Spleen (tissue), 11 donors: ENCODE measurements around the gene POLN. TPM values are rescaled to one million over a fixed set of nuclear protein-coding genes. Genes with fewer than 3 reads are reported as not detected.

ENCODE experiments used
- DNase-seq: peaks from one replicate; pipeline ENCODE4 v3.0.0-alpha.2; 2020
- H3K27ac ChIP-seq, 8 donors: fragments of 200-600 bp; sonication (generic) in 7 of 8; 1 replicate in 4 of 8; 2 replicates in 4 of 8; pipeline versions ENCODE4 v1.5.0 to v1.8.0; 2016 to 2021; ENCODE audit warnings: inconsistent platforms in 4 of 8, mild to moderate bottlenecking in 4 of 8, moderate library complexity in 1 of 8
- H3K27me3 ChIP-seq, 7 donors: fragments of 200-600 bp; sonication (generic) in 6 of 7; replicated peaks in 1 of 7; 1 replicate in 4 of 7; 2 replicates in 3 of 7; pipeline versions ENCODE4 v1.5.0 to v1.8.0; 2016 to 2021; ENCODE audit warnings: inconsistent platforms in 3 of 7, mild to moderate bottlenecking in 1 of 7
- H3K36me3 ChIP-seq, 6 donors: fragments of 200-600 bp; sonication (generic) in 5 of 6; 1 replicate in 4 of 6; 2 replicates in 2 of 6; pipeline versions ENCODE4 v1.5.0 to v1.8.0; 2016 to 2021; ENCODE audit warnings: inconsistent platforms in 2 of 6
- H3K4me1 ChIP-seq, 6 donors: fragments of 200-600 bp; sonication (generic) in 5 of 6; 1 replicate in 3 of 6; 2 replicates in 3 of 6; pipeline versions ENCODE4 v1.5.0 to v1.8.0; 2016 to 2021; ENCODE audit warnings: inconsistent platforms in 3 of 6
- H3K4me3 ChIP-seq, 8 donors: fragments of 200-600 bp; sonication (generic) in 7 of 8; 1 replicate in 4 of 8; 2 replicates in 4 of 8; pipeline versions ENCODE4 v1.5.0 to v1.8.0; 2016 to 2021; ENCODE audit warnings: inconsistent platforms in 4 of 8, mild to moderate bottlenecking in 4 of 8, moderate library complexity in 2 of 8
- H3K9me3 ChIP-seq, 8 donors: fragments of 200-600 bp; sonication (generic) in 7 of 8; 1 replicate in 4 of 8; 2 replicates in 4 of 8; pipeline versions ENCODE4 v1.5.0 to v1.8.0; 2016 to 2021; ENCODE audit warnings: inconsistent platforms in 4 of 8
- CTCF ChIP-seq, 11 experiments: fragments of 200-600 bp in 7 of 11; fragments of 450-650 bp in 4 of 11; sonication (generic) in 4 of 11; IDR thresholded peaks in 8 of 11; conservative IDR thresholded peaks in 3 of 11; 1 replicate in 7 of 11; 2 replicates in 4 of 11; pipeline versions ENCODE4 v1.4.0 to v1.8.0; 2016 to 2021; ENCODE audit warnings: antibody characterized with exemption in 11 of 11, inconsistent platforms in 4 of 11, mild to moderate bottlenecking in 1 of 11
- POLR2A ChIP-seq, 3 donors: fragments of 450-650 bp; IDR thresholded peaks; one replicate each; pipeline ENCODE4 v1.5.1; 2017; ENCODE audit warnings: antibody characterized with exemption in 3 of 3, mild to moderate bottlenecking in 1 of 3
- POLR2AphosphoS5 ChIP-seq, 3 donors: sonication (generic); formaldehyde crosslinking; IDR thresholded peaks; one replicate each; pipeline ENCODE4 v1.5.1; 2017; ENCODE audit warnings: antibody characterized with exemption in 3 of 3
- WGBS, 5 donors: extraction: QIAGEN DNeasy Blood & Tissue Kit in 3 of 5; methylation state at CpG; one replicate each; pipeline versions ENCODE4 v1.1.5 to v1.1.7; 2013 to 2018; 5-methylcytosine and 5-hydroxymethylcytosine counted together
- intact Hi-C: fragments of 100-400 bp; cut with DNase I; formaldehyde crosslinking; loops from one replicate; pipeline ENCODE4 v1.15.0; 2023; ENCODE audit warnings: low total_unique reads
- polyA plus RNA-seq, 3 donors: library from polyadenylated mRNA; stranded (reverse); fragments of 200-250 nt; gene quantifications; one replicate each; pipeline ENCODE4 v1.2.1, GENCODE V29; 2013
- total RNA-seq, 7 donors: library from RNA; depleted of rRNA in 3 of 7; stranded (reverse); fragments of >200 nt in 3 of 7; fragmentation: NEBNext Ultra II Directional in 4 of 7; extraction: Animal tissue kit (Norgen Biotek cat#: 25700) in 4 of 7; gene quantifications; one replicate each; pipeline versions ENCODE4 v1.1.0 to v1.2.1, GENCODE V29; 2016 to 2021
- donor health status: healthy with polysubstance abuse.
- donor health status: DM: no; HTN: no; CAD: no; lungs with moderate emphysema.
- donor health status: DM: no; HTN: no; CAD: no.
- donor health status: Bipolar disorder and iron deficiency.
- donor health status: healthy.
- donor health status: DM: no; HTN: no; CAD: no.
- donor health status: DM: yes; HTN: yes; CAD: no.

Gene POLN
- total and polyA plus RNA-seq, 10 donors = 1.2 to 3.5 (median 2.5) TPM

- intact Hi-C loops = no loop called here
- H3K27ac ChIP-seq = no peak overlapping the region
- no peak for TF ChIP-seq POLR2A (IDR thresholded peaks at IDR 0.05)
- TF ChIP-seq POLR2AphosphoS5 (IDR thresholded peaks at IDR 0.05) = no peak
- no peak for TF ChIP-seq CTCF (IDR thresholded peaks at IDR 0.05 in 8 of 11, conservative IDR thresholded peaks at IDR 0.05 in 3 of 11)
- H3K9me3 ChIP-seq = peaks cover 3 to 18% (median 10%) of the 10 kb centered on the region in 8 donors
- DNase-seq = no peak
- no peak overlapping the region for H3K4me3 ChIP-seq
- no peaks in the 10 kb centered on the region for H3K4me1 ChIP-seq
- WGBS, 5 donors = 92 to 96% (median 94%) methylated on average over 7 of the region's 7 CpGs
- H3K36me3 ChIP-seq = no peaks in the 10 kb centered on the region
- no peaks in the 10 kb centered on the region for H3K27me3 ChIP-seq
Measured at GRCh38 chr4:2155246-2155645, 86.7 kb downstream of the POLN start.

- intact Hi-C loops = no loop called here
- no peak for DNase-seq
- Histone ChIP-seq H3K9me3 (peaks cover 3 to 18% (median 10%) of the 10 kb centered on the region in 8 donors), H3K4me3 (no peak overlapping the region), H3K27ac (no peak overlapping the region), H3K36me3 (no peaks in the 10 kb centered on the region), H3K27me3 (no peaks in the 10 kb centered on the region), H3K4me1 (no peaks in the 10 kb centered on the region)
- 71 to 89% (median 77%) methylated on average over 2 of the region's 2 CpGs for WGBS, 5 donors
- TF ChIP-seq CTCF (IDR thresholded peaks at IDR 0.05 in 8 of 11, conservative IDR thresholded peaks at IDR 0.05 in 3 of 11) (no peak), POLR2A (IDR thresholded peaks at IDR 0.05) (no peak), POLR2AphosphoS5 (IDR thresholded peaks at IDR 0.05) (no peak)
Measured at GRCh38 chr4:2154215-2154740, 87.6 kb downstream of the POLN start.

GRCh38 chr4:2151544-2151943 is 90.4 kb downstream of the POLN start:
- no peak for DNase-seq
- intact Hi-C loops = no loop called here
- TF ChIP-seq POLR2A (IDR thresholded peaks at IDR 0.05) = no peak
- TF ChIP-seq CTCF (IDR thresholded peaks at IDR 0.05 in 8 of 11, conservative IDR thresholded peaks at IDR 0.05 in 3 of 11) = no peak
- no peak for TF ChIP-seq POLR2AphosphoS5 (IDR thresholded peaks at IDR 0.05)

GRCh38 chr4:2150076-2150475 is 91.8 kb downstream of the POLN start:
- WGBS, 5 donors = 92 to 100% (median 93%) methylated on average over 1 of the region's 1 CpG
- H3K9me3 ChIP-seq = peaks cover 3 to 16% (median 10%) of the 10 kb centered on the region in 8 donors
- H3K27ac ChIP-seq = no peak overlapping the region
- DNase-seq = no peak
- H3K4me1 ChIP-seq = no peaks in the 10 kb centered on the region
- no peaks in the 10 kb centered on the region for H3K27me3 ChIP-seq
- intact Hi-C loops = no loop called here
- no peak for TF ChIP-seq POLR2AphosphoS5 (IDR thresholded peaks at IDR 0.05)
- TF ChIP-seq CTCF (IDR thresholded peaks at IDR 0.05 in 8 of 11, conservative IDR thresholded peaks at IDR 0.05 in 3 of 11) = no peak
- no peak for TF ChIP-seq POLR2A (IDR thresholded peaks at IDR 0.05)
- no peaks in the 10 kb centered on the region for H3K36me3 ChIP-seq
- H3K4me3 ChIP-seq = no peak overlapping the region

More at GRCh38 chr4:2151544-2151943, 90.4 kb downstream of the POLN start:
- 80 to 85% (median 84%) methylated on average over 5 of the region's 5 CpGs for WGBS, 5 donors
- H3K36me3 ChIP-seq = no peaks in the 10 kb centered on the region
- no peak overlapping the region for H3K4me3 ChIP-seq
- peaks cover 3 to 18% (median 10%) of the 10 kb centered on the region in 8 donors for H3K9me3 ChIP-seq
- H3K4me1 ChIP-seq = no peaks in the 10 kb centered on the region
- no peaks in the 10 kb centered on the region for H3K27me3 ChIP-seq
- no peak overlapping the region for H3K27ac ChIP-seq
